GM13977 (cell line): Measurements from ENCODE around the gene PARD3B.

Source experiments
- DNase-seq: peaks from one replicate; pipeline ENCODE4 v3.0.0; 2012; ENCODE audit warnings: low spot score
- CTCF ChIP-seq: IDR thresholded peaks from 2 replicates; pipeline ENCODE4 v1.5.1; 2012; ENCODE audit warnings: mild to moderate bottlenecking, control low read depth; ENCODE audit not compliant: insufficient read depth; ENCODE audit errors: extremely low read depth, missing control alignments
- in situ Hi-C: fragments of 300-500 bp; cut with MboI; formaldehyde crosslinking; loops from one replicate; pipeline ENCODE4 v1.12.0; 2022; ENCODE audit warnings: low sequenced_read_pairs, low pct_unique_long_range_greater_than_20kb, mixed read lengths, inconsistent platforms; ENCODE audit not compliant: unreplicated experiment

The PARD3B gene

GRCh38 chr2:205570648-205571047 lies 1025.4 kb downstream of the PARD3B start:
- no peak for DNase-seq
- TF ChIP-seq CTCF: no peak
- in situ Hi-C loops: no loop called here

DNA sequence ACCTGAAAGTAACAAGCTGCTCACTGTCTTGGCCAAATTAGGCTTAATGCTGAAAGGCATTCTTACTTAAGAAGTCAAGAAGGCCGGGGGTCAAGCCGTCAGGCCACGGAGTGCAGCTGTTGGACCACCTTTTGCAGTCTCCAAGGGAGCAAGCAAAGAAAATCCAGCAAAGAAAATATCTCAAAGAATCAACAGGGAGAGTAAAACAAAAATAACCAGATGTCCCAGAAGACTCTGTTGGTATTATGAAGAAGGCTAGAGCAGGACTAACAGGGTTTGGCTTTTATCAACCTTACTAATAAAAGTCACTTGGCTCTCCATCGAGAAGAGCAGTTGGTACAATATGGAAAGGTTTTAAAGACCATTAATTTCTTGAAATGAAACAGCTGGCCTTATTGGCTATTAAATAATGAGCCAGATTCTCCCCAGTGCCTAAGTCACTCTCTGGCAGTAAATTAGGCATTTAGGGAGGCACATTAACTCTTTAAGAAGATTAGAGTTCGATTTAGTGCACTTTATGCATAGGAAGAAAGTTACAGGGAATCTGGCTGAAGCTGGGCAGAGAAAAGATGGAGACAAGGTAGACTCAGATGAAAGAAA lies 1026.2 kb downstream of the PARD3B start:
- no peak for TF ChIP-seq CTCF
- no peak for DNase-seq
- in situ Hi-C loops: no loop called here

DNA sequence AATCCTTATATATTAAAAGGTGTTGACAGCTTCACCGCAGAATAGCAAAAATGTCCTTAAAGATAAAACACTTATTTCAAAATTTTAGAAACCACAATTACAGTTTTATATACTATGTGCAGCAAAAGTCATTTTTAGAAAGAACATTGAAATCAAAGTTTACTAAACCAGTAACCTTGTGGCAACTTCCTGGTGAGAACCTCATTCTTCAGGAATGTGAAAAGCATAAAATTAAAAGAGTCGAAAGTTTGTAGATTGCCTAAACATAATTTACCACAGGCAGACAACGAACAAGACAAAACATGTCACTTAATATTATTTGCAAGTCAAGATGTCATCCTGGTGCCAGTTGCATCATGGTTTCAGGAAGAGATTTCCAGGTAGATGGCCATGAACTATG lies 1028.7 kb downstream of the PARD3B start:
- TF ChIP-seq CTCF: no peak
- in situ Hi-C loops: no loop called here
- DNase-seq: no peak

DNA sequence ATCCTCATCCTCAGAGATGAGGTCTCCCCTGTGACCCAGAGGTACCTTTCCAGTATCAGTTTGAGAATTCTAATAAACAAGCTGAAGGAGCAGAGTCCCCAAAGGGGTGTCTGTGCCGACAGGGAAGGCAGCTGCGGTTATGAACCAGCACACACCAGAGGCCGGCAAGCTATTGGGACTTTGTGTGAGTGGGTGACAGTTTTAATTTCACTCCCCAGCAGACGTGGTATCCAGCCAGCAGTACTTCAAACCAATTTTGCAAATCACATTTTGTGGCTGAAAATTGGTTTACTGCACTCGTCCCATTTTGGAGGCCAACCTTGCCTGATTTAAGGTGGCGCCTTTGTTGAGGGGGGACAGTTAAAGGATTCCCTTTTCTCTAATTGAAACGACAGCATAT lies 1034.1 kb downstream of the PARD3B start:
- no peak for TF ChIP-seq CTCF
- in situ Hi-C loops: no loop called here
- no peak for DNase-seq

GRCh38 chr2:205580212-205580987 lies 1035.1 kb downstream of the PARD3B start:
- in situ Hi-C loops: no loop called here

DNA sequence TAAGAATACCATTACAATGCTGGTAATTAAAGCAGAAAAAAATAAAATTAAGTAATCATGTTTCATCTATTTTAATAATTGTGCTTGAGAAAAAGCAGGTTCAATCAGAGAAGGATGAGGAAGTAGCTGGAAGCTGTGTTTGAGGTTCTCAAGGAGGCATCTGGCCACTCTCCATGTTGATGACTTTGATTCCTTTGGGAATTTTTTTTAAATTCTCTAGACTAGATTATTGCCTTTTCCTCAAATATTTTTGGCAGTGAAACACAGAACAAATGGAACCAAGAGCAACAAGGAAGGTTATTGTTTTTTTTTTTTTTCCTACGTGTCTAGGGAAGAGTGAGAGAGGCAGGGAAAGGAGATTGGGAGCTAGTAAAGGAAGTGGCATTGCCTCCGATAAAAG lies 1037.1 kb downstream of the PARD3B start:
- in situ Hi-C loops: no loop called here
- TF ChIP-seq CTCF: no peak

More at GRCh38 chr2:205580212-205580987, 1035.1 kb downstream of the PARD3B start:
- TF ChIP-seq CTCF: no peak
- DNase-seq: no peak

More for the DNA sequence above, 1037.1 kb downstream of the PARD3B start:
- DNase-seq: no peak
